NCI-H1092 (cell line): ENCODE data around the gene ACAT1.
"Not testable (repeated sequence)": the region's sequence is repeated elsewhere in the genome, so short reads cannot be mapped to it uniquely, and the experiment has no call there.

ENCODE experiments used
- DNase-seq: peaks from one replicate; lab custom pipeline; 2025; lab: John Stamatoyannopoulos, UW

ACAT1 gene

DNA sequence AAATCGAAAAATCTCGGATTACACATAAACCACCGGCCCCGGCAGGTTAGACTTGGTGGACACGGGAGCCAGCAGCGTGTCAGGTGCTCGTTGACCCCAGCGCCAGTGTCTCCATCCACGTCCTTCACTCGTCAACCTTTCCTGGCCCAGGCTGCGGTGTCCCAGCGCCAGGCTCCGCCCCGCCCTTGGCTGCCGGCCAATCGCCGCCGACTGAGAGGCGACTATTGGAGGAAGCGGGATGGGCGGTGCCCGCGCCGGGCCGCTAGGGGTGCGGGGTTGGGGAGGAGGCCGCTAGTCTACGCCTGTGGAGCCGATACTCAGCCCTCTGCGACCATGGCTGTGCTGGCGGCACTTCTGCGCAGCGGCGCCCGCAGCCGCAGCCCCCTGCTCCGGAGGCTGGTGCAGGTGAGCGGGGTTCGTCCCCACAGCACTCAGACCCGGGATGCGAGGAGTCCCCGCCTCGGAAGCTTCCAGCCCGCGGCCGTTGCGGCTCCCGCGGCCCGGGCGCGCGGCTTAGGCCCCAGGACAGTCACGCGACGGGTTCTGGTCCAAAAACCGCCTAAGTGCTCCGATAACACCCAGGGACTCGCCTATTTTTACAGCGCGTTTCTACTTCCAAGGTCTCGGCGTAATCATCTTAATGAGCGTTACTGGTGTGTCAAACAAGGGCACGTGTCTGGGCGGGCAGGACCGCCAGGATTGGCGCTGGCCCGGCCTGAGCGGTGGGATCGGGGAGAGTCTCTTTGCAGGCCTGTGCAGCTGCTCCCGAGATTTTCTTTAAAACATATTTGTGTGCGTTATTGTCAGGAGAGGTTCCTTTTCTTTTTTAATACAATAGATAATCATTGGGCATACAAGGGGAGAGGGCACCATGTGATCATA is at the start of gene ACAT1:
Gene ACAT1, plus strand, starts transcription at position 294 of the 882 bp plus-strand sequence. Its CDS starts 40 bp downstream, at position 334.
- DNase-seq: peak; percentile 95

DNA sequence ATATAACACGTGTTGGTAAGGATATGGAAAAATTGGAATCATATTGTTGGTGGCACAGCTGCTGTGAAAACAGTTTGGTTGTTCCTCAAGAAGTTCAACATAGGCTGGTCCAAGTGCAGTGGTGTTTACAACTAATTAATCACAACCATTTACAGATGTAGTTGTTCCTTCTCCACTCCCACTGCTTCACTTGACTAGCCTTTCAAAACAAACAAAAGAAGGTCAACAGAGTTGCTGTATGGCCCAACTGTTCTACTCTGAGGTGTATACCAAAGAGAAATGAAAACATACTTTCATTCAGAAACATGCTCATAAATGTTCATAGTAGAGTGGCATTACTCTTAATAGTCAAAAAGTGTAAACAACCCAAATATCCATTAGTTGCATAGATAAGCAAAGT is 36.6 kb upstream of the ACAT1 start:
- no peak for DNase-seq

DNA sequence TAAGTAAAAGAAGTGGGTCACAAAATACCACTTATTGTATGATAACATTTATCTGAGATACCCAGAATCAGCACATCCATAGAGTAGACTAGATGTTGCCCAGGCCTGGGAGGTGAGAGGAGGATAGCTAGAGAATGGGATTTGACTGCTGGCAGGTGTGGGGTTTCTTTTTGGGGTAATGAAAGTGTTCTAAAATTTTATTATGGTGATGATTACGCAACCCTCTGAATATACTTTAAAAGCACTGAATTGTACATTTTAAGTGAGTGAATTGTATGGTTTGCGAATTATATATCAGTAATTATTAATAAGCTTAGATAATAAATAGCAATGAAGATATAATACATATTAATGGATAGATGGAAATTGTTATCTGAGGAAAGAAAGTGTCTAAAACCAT is 35.7 kb upstream of the ACAT1 start:
- no peak for DNase-seq

DNA sequence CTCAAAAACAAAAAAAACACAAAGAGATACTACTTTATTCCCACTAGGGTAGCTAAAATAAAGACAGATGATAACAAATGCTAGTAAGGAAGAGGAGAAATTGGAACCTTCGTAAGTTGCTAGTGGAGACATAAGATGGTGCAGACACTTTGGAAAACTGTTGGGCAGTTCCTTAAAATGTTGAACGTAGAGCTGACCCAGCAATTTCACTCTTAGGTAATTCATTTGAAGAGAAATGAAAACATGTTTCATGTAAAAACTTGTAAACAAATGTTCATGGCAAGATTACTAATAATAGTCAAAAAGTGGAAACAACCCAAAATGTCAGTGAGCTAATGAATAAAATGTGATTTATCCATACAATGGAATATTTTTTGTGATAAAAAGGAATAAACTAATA is 29.2 kb upstream of the ACAT1 start:
- DNase-seq: no peak

DNA sequence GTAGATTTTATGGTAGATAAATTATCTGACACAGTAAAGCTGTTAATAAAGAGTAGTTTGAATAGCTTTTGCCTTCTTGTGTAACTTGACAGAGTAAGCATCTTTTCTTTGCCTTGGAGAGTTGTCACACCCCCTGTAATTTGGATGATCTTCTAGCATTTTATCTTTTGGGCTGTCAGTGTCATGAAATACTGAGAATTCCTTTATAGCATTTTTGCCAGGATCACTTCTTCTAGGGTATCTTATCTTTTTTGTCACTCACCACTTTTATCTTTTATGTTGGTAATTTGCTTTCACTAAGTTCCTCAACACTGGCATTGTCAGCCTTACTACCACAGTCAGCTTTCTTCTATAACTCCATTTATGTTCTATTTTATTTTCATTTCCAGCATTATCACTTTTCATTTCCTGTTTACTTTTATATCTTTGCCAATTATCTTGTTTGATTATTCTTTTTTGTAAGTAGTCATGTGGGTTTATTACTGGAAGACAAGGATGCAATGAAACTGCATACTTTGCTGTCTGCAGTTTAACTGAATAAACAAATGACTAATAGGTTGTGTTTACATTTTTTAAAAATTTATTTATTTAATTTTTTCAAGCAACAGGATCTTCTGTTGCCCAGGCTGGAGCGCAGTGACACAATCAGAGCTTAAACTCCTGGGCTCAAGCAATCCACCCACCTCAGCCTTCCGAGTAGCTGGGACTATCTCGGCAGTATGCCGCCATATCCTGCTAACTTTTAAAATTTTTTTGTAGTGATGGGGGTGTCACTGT is 28.1 kb upstream of the ACAT1 start:
- no peak for DNase-seq

DNA sequence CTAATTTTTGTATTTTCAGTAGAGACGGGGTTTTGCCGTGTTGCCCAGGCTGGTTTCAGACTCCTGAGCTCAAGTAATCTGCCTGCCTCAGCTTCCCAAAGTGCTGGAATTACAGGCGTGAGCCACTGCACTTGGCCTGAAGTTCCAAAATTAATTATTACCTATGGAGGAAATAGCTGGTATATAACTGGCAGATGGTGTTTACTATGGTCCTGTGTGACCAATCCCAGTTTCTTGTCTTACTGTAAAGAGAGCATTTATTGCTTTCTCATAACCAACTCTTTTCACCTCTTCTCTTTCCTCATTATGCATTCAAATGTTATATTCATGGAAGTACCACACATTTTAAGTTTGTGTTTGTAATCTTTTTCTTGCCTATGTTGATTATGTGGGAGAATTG is 24.2 kb upstream of the ACAT1 start:
- no peak for DNase-seq

DNA sequence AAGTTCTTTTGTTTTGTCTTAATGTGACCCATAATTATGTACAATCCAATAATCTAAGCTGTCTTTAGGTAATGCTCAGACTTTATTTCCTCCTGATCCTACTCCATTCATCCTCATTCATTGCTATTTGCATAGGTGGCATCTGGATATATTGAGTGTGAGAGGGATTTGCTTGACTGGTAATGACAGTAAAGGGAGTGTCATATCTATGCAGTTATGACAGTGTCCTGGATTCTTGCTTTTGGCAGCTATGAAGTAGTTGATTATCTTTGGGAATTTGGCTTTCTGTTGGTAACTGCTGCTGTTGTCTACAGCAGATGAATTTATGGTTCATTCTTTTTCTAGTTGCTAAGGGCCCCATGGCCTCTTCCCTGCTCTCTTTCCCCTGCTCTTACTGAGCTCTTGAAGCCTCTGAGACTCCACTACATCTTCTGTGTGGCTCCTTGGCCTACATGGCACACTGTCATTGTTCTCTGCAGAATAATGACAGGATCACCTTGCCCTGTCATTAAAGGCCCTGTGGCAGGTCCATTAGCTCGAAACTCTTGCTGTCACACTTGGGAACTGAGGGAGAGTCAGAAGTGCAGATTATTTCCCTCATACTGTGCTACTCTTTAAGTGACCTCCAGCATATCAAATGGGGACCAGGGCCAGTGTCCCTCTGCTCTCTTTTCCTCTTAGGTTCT is 20.1 kb upstream of the ACAT1 start:
- DNase-seq: no peak

DNA sequence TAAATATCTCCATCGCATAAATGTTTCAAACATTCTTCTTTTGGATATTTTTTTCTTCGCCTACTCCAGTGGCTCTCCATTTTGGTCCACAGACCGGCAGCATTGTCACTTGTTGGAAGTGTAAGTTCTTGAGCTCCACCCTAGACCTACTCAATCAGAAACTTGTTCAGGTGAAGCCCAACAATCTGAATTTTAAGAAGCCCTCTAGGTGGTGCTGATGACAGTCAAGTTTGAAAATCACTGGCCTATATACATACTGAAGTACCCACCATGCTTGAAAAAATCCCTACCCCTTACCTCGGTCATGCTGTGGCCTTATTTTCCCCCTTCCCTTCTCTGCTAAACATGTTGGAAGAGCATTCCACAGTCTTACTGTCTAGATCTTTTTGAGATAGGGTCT is 10.2 kb upstream of the ACAT1 start:
- DNase-seq: no peak

DNA sequence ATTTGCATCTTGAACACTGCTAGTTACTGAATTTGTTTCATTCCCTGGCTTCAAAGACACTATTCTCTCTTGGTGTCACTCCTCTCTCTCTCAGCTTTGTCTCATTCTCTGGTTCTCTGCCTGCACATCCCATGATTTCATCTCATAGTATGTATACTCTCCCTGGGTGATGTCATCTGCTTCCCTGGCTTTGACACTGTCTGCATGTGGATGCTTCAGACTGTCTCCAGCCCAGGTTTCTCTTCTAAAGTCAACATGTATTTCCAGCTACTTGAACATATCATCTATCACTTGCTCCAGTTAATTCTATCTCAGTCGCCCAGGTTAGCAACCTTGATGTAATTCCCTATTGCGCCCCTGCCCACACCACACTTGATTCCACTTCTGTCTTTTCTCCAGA is 9.3 kb upstream of the ACAT1 start:
- DNase-seq: no peak

DNA sequence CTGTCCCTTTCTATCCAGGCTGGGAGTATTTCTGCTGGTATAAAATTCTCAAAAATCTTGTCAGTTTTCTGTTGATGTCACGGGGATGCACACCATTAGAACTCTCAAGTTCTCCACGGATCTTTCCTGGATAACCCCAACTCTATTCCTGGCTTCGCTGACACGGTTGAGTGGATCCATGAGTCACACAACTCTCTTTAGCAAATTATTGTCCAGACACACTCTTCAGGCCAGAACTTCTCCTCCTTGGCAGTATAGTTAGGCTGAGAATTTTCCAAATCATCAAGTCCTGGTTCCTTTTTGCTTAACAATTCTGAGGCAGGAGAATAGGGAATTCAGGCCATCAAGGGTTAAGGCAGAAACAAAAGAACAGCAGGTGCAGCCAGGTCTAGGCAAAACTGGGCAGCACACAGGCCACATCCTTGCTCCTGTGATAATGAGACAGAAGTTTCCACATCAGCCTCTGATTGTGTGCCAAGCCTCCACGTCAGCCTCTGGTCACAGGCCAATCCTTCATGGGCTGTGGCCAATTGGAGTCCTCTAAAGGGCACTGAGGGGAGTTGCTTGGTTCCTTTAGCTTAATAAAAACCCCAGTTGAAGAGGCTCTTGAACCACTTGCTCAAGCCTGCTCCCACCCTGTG is 5.7 kb upstream of the ACAT1 start:
- DNase-seq: peak; percentile 91

DNA sequence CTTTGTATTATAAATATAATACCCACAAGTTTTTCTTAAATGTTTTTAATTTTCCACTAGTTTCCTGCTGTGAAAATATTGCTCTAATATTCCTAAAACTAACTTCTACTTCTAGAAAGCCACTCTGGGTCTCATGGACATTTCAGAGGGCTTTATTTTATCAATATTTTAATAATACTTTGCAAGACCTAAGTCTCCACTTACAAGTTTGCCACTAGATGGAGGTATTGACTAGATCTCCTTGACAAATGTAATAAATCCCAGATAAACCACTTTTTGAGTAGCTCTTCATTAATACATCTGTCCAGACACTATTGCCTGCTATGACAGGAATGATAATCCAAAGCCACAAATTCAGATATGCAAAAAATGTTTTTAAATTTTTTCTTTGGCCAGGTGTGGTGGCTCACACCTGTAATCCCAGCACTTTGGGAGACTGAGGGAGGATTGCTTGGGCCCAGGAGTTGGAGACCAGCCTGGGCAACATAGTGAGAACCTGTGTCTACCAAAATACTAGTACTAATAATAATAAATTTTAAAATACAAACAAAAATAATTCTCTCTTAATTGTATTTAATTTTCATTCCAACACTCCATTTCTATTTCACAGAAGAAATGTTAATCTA is 3.5 kb upstream of the ACAT1 start:
- no peak for DNase-seq

DNA sequence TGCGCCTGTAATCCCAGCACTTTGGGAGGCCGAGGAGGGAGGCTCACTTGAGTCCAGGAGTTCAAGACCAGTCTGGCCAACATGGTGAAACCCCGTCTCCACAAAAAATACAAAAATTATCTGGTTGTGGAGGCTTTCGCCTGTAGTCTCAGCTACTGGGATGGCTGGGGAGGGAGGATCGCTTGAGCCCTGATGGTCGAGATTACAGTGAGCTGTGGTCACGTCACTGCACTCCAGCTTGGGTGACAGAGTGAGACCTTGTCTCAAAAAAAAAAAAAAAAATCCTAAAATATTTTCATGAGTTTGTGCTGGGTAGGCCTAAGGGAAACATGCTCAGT is 462 bp upstream of the ACAT1 start:
- not testable (repeated sequence) for DNase-seq

DNA sequence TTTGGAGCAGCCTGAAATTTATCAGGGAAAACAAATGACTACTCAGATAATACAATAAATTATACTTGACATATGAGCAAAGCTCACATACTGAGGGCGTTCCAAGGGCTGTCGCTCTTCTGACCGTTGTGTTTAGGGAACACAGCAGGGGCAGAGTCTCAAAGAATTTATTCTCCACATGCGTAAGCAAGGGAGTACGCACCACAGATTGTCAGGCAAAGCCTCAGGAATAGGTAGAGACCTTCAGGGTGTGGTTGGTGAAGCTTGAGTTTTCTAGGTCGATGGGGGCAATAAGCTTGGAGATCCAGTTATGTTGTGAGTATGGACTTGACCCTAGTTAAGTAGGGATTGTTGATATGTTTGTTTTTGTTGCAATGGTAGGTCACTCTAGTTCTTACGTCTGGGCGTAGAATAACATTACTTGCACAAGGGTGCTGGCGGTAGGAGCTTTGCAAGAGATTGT is 830 bp downstream of the ACAT1 start:
- peak; percentile 40 for DNase-seq

DNA sequence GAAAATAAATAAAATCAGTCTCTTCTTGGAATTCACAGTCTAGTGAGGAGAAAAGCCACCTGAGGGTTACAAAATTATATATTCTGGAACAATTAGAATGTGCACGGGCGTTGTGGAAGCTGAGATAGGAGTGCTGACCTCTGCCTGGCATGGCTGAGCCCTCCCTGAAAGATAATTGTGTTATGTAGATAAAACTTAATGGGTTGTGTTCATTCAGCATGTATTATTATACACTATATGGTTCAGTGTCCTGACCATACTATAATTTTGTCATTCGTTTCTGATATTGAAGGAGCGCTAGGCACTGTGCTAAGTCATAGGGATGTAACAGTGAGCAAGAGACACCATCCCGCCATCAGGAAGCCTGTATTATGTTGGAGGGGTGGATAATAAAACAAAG is 3.7 kb downstream of the ACAT1 start:
- no peak for DNase-seq

DNA sequence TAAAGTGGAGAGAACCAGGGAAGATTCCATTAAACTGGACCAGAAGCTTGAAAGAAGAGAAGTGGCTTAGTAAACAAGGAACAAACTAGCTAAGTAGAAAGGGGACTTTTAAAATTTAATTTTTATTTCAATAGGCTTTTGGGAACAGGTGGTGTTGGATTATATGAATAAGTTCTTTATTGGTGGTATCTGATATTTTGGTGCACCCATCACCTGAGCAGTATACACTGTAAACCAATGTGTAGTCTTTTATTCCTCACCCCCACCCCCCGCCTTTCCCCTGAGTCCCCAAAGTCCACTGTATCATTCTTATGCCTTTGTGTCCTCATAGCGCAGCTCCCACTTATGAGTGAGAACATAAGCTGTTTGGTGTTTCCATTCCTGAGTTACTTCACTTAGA is 7.4 kb downstream of the ACAT1 start:
- DNase-seq: no peak

DNA sequence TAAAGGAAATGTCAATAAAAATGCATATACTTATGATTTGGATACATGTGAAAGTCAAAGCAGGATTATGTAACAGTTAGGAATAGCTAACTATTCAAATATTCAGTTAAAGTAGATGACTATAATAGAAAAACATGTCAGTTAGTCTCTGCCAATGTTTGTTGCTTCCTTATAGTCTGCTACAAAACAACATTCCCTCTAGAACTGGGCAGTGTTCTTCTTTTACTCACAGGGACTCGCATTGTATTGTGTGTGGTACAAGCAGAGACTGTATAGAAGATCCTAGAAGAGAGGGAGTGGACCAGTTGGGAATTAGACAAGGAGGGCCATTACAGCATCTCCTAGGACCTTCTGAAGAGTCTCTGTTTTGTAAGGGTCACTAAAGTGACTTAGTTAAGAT is 10.6 kb downstream of the ACAT1 start:
- DNase-seq: no peak

DNA sequence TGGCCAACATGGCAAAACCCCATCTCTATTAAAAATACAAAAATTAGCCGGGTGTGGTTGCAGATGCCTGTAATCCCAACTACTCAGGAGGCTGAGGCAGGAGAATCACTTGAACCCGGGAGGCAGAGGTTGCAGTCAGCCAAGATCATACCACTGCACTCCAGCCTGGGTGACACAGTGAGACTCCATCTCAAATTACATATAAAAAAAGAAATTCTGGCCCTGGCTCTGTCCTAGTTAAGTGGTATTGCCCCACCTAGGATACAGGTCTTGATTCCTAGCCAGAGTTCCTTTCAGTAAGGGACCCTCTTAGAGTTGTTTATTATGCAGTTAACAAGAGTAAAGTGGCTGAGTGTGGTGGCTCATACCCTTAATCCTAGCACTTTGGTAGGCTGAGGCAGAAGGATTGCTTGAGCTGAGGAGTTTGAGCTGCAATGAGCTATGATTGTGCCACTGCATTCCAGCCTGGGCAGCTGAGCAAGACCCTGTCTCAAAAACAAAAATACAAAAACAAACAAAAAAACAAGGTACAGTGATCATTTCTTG is 11.7 kb downstream of the ACAT1 start:
- not testable (repeated sequence) for DNase-seq

DNA sequence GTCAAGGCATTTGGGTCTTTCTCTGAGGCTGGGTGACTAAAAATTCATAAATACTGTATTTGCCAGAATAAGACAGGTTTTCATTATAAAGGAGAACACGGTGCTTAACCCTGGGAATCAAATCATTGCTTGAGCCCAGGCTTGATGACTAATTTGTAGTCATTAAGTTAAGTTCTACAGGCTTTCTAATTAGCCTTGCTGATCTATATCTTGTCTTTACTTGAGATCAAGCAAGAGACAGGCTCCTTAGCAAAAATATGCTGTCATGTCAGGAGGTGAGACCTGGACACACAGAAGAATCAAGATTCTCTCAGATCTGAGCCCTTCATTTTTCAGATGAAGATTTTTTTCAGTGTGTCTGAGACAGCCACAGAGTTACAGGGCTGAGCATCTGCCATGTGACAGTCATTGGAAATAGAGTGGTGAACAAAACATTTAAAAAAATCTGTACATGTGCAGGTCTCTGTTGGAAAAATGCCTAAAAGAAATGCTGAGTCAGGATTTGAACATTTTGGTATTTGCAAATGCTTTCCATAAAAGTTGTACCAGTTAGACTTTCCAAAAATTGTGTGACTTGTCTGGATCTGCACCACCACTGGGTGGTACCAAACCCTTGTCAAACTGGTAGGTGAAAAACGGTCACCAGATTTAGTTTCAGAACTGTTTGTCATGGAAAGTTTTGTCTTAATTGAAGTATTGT is 14.6 kb downstream of the ACAT1 start:
- no peak for DNase-seq

DNA sequence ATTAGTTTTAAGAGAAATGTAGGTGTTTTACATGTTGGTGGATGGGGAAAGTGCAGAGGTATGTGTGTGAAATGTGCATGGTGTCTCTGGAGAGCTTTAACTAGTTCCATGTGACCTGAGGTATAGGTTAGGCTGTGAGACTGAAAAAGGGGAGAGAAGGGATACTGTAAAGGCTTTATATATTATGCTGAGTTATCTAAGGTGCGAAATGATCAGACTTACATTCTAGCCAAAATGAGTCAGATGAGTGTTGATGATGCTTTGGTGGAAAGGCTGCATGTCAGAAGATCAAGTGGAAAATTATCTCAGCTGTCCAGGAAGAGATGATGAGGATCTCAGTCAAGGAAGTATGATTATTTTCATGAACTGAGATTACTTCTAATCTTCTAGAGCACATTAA is 15.8 kb downstream of the ACAT1 start:
- no peak for DNase-seq

DNA sequence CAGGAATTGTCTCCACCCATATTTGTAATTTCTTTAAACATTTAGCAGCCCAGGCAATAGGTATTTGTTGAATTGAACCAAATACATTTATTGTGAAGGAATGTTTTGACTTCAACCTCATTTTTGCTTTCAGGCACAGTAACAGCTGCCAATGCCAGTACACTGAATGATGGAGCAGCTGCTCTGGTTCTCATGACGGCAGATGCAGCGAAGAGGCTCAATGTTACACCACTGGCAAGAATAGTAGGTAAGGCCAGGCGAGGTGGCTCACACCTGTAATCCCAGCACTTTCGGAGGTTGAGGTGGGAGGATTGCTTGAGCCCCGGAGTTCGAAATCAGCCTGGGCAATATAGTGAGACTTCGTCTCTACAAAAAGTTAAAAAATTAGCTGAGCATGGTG is 20.9 kb downstream of the ACAT1 start:
- DNase-seq: no peak

DNA sequence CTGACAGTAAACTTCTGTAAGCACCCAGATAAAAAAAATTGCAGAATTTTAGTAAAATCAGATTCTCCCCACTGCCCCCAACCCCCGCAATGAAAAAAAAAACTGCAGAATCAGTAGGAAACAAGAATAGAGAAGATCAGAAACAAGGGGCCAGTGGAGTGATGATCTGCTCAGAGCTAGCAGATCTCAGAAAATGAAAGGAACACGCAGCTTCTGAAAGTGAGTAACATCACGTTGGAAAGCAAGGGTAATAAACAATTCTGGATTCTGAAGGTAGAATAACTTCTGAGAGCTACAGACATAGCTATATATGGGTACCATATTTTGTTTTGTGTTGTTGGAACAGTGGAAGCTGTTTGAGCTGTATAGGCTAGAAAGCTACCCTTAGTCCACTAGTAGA is 23.2 kb downstream of the ACAT1 start:
- DNase-seq: no peak
